Natural killer cell (primary cell): Measurements from ENCODE around the gene HIGD1C. TPM values are rescaled to one million over a fixed set of nuclear protein-coding genes. Genes with fewer than 3 reads are reported as not detected.

ENCODE experiments used
- ATAC-seq, 3 donors: fragments of 150-1000 bp in 2 of 3; fragments of 200-7000 bp in 1 of 3; cut with Tn5 transposase; 1 replicate in 1 of 3; 2 replicates in 2 of 3; pipeline ENCODE4 v1.10.0; 2021; ENCODE audit warnings: mild to moderate bottlenecking in 2 of 3, moderate library complexity in 2 of 3
- DNase-seq, 2 donors: peaks; one replicate each; pipeline versions ENCODE4 v3.0.0 to v3.0.0-alpha.2; 2013 to 2021; ENCODE audit warnings: mixed read lengths in 1 of 2
- H3K27ac ChIP-seq: one replicate; pipeline ENCODE4 v1.5.1; 2013; ENCODE audit warnings: mild to moderate bottlenecking, low read length
- H3K27me3 ChIP-seq: one replicate; pipeline ENCODE4 v1.6.1; 2013; ENCODE audit warnings: low read length; ENCODE audit not compliant: control insufficient read depth, insufficient read depth
- H3K36me3 ChIP-seq: one replicate; pipeline ENCODE4 v1.6.1; 2013; ENCODE audit warnings: low read length; ENCODE audit not compliant: control insufficient read depth, insufficient read depth
- H3K4me1 ChIP-seq: one replicate; pipeline ENCODE4 v1.6.1; 2013; ENCODE audit warnings: low read length; ENCODE audit not compliant: control insufficient read depth, insufficient read depth
- H3K4me3 ChIP-seq: one replicate; pipeline ENCODE4 v1.5.1; 2013; ENCODE audit warnings: low read length
- H3K9me3 ChIP-seq: one replicate; pipeline ENCODE4 v1.6.1; 2013; ENCODE audit warnings: low read length; ENCODE audit not compliant: control insufficient read depth, insufficient read depth
- H3K27ac Mint-ChIP-seq, 2 donors: one replicate each; pipeline ENCODE4 v1.8.0; 2022; ENCODE audit warnings: mild to moderate bottlenecking in 2 of 2, mixed read lengths in 2 of 2, moderate library complexity in 1 of 2
- H3K27me3 Mint-ChIP-seq, 2 donors: one replicate each; pipeline ENCODE4 v1.8.0; 2022; ENCODE audit warnings: low read depth in 2 of 2, mixed read lengths in 2 of 2
- H3K36me3 Mint-ChIP-seq: one replicate; pipeline ENCODE4 v1.8.0; 2022; ENCODE audit warnings: mixed read lengths
- H3K4me1 Mint-ChIP-seq, 2 donors: one replicate each; pipeline ENCODE4 v1.8.0; 2022; ENCODE audit warnings: mixed read lengths in 2 of 2
- H3K4me3 Mint-ChIP-seq: one replicate; pipeline ENCODE4 v1.8.0; 2022; ENCODE audit warnings: mild to moderate bottlenecking, moderate library complexity, mixed read lengths
- H3K9me3 Mint-ChIP-seq, 2 donors: one replicate each; pipeline ENCODE4 v1.8.0; 2022; ENCODE audit warnings: mixed read lengths in 2 of 2
- WGBS: methylation state at CpG from one replicate; pipeline ENCODE4 v1.1.7; 2013; ENCODE audit warnings: missing lambda C conversion rate; ENCODE audit not compliant: insufficient coverage; 5-methylcytosine and 5-hydroxymethylcytosine counted together
- intact Hi-C: fragments of 100-400 bp; cut with micrococcal nuclease; formaldehyde crosslinking; loops from one replicate; pipeline ENCODE4 v1.14.2; 2022
- total RNA-seq, 4 donors: library from RNA; stranded (reverse); fragments of 120-200 nt in 1 of 4; gene quantifications; one replicate each; pipeline versions ENCODE4 v1.2.3 to v1.2.4, GENCODE V29; 2013 to 2022
- TF ChIP-seq, protein P1 (sequence below): fragments of 200-600 bp; IDR thresholded peaks from one replicate; pipeline ENCODE4 v1.8.0; 2022; ENCODE audit warnings: antibody characterized with exemption

Gene HIGD1C
- total RNA-seq, 3 donors from 2014 or later (not counting 1 experiment from before 2014, with no cell fraction given) = not detected

DNA sequence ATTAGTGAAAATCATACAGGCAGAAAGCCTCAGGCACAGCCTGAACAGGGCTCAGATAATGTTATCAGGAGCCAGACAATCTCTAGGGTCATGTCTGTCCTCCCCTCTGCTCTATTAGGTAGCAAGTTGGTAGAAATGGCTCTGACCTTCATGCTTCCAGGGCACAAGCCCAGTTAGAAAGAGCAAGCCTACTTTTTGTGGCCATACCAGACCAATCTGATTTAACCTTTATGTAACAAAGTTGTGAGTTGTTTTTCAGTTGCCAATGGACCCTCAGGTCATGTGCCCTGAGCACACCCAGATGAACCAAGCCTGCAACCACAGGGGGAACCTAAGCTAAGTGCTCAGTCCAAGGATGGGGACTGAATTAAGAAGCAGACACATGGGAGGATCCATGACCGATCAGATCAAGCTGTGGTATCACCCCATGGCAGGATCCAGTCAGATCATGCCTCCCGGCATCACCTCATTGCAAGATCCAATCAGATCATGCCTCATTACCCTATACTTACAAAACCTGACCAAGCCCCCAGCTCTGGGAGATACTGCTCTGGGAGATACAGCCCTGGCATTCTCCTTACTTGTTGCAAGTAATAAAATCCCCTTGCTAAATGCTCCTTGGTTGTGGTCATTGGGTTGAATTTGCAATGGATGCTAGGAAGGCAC lies 18.8 kb upstream of the HIGD1C start:
- Histone ChIP-seq H3K27me3 (no peaks in the 10 kb centered on the region), H3K9me3 (peaks cover 5% of the 10 kb centered on the region), H3K27ac (no peak overlapping the region), H3K4me1 (peaks cover 4% of the 10 kb centered on the region), H3K36me3 (peaks cover 26% of the 10 kb centered on the region), H3K4me3 (no peak overlapping the region)
- no peaks in the 10 kb centered on the region for H3K27me3 Mint-ChIP-seq
- peaks cover 14 to 24% of the 10 kb centered on the region in 2 donors for H3K4me1 Mint-ChIP-seq
- TF ChIP-seq, protein P1, sequence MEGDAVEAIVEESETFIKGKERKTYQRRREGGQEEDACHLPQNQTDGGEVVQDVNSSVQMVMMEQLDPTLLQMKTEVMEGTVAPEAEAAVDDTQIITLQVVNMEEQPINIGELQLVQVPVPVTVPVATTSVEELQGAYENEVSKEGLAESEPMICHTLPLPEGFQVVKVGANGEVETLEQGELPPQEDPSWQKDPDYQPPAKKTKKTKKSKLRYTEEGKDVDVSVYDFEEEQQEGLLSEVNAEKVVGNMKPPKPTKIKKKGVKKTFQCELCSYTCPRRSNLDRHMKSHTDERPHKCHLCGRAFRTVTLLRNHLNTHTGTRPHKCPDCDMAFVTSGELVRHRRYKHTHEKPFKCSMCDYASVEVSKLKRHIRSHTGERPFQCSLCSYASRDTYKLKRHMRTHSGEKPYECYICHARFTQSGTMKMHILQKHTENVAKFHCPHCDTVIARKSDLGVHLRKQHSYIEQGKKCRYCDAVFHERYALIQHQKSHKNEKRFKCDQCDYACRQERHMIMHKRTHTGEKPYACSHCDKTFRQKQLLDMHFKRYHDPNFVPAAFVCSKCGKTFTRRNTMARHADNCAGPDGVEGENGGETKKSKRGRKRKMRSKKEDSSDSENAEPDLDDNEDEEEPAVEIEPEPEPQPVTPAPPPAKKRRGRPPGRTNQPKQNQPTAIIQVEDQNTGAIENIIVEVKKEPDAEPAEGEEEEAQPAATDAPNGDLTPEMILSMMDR = no peak
- H3K9me3 Mint-ChIP-seq = no peaks in the 10 kb centered on the region
- H3K36me3 Mint-ChIP-seq = no peaks in the 10 kb centered on the region
- no peak overlapping the region for H3K4me3 Mint-ChIP-seq
- WGBS = 95% methylated on average over 2 of the region's 2 CpGs
- DNase-seq = no peak
- intact Hi-C loops = no loop called here
- H3K27ac Mint-ChIP-seq = peak overlapping the region; percentile 53 to 54
- no peak for ATAC-seq

DNA sequence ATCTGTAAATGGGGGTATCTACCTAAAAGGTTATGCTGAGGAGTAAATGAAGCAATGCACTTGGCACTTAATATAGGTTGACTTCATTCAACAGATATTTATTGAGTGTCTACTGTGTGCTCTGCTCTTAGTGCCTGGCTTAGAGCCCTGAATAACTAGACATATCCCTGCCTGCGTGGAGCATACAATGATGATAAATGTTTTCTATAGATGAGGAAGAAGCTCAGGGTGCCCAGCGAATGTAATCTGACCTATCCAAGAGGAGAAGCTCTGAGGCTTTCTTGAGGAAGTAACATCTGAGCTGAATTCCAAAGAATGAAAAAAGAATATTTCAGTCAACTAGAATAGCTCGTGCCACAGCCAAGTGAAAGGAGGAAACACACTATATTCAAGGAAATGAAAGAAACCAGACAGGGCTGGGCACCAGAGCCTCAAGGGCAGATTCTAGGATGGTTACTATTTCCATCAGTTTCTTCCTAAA lies 17.9 kb upstream of the HIGD1C start:
- no peak for ATAC-seq
- no peaks in the 10 kb centered on the region for H3K27me3 ChIP-seq
- no peak overlapping the region for H3K4me3 ChIP-seq
- peaks cover 5% of the 10 kb centered on the region for H3K9me3 ChIP-seq
- Mint-ChIP-seq H3K4me1 (peaks cover 8 to 17% of the 10 kb centered on the region in 2 donors), H3K27me3 (no peaks in the 10 kb centered on the region), H3K4me3 (no peak overlapping the region), H3K9me3 (no peaks in the 10 kb centered on the region), H3K27ac (peak overlapping the region; percentile 8 to 53), H3K36me3 (no peaks in the 10 kb centered on the region)
- H3K36me3 ChIP-seq = peaks cover 26% of the 10 kb centered on the region
- 42% methylated on average over 3 of the region's 3 CpGs for WGBS
- no peak for DNase-seq
- intact Hi-C loops = no loop called here
- TF ChIP-seq, protein P1 = no peak
- H3K4me1 ChIP-seq = no peaks in the 10 kb centered on the region
- H3K27ac ChIP-seq = no peak overlapping the region

DNA sequence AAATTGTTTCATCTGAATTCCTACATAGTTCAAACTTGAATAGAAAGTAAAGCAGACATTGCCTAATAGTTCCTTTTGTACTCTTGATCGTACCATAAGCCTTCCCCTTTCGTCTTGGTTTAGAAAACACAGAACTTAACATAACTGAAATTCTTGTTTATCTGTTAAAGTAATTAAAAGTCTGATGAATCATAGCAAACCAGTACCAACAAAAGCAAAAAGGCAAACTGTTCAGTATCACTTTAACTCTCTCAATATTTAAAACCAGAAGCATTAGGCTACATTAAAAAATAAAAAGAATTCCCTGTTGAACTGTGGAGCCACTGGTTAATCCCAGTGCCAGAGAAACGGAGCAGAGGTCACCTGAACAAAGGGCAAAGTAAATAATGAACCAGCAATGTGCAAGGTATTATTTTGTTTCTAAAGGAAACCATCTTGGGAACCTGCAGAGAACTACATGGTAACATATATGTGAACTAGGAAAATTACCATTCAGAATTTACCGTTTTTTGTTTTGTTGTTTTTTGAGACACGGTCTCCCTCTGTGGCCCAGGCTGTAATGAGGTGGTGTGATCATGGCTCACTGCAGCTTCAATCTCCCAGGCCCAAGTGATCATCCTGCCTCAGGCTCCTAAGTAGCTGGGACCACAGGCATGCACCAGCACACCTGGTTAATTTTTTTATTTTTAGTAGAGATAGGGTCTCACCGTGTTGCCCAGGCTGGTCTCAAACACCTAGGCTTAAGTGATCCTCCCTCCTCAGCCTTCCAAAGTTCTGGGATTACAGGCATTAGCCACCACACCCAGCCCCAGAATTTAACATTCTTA lies 17.1 kb upstream of the HIGD1C start:
- peaks cover 5% of the 10 kb centered on the region for H3K9me3 ChIP-seq
- H3K27ac ChIP-seq = no peak overlapping the region
- no peaks in the 10 kb centered on the region for H3K36me3 Mint-ChIP-seq

More for the DNA sequence above, 17.1 kb upstream of the HIGD1C start:
- H3K27me3 ChIP-seq = no peaks in the 10 kb centered on the region
- ATAC-seq (no peak), DNase-seq (no peak)
- no peaks in the 10 kb centered on the region for H3K27me3 Mint-ChIP-seq
- TF ChIP-seq, protein P1 = no peak
- WGBS = 87% methylated on average over 4 of the region's 6 CpGs
- peaks cover 20% of the 10 kb centered on the region for H3K36me3 ChIP-seq
- peaks cover 6 to 15% of the 10 kb centered on the region in 2 donors for H3K4me1 Mint-ChIP-seq
- H3K27ac Mint-ChIP-seq = peak overlapping the region; percentile 8 to 53
- H3K4me1 ChIP-seq = no peaks in the 10 kb centered on the region
- H3K9me3 Mint-ChIP-seq = no peaks in the 10 kb centered on the region
- intact Hi-C loops = no loop called here
- no peak overlapping the region for H3K4me3 Mint-ChIP-seq
- H3K4me3 ChIP-seq = no peak overlapping the region
